ENCODE data around the gene DYNLT1. TPM values are rescaled to one million over a fixed set of nuclear protein-coding genes. Genes with fewer than 3 reads are reported as not detected.

The DYNLT1 gene
- total RNA-seq, 6 experiments from 2014 or later = 163 to 185 (median 170) TPM

DNA sequence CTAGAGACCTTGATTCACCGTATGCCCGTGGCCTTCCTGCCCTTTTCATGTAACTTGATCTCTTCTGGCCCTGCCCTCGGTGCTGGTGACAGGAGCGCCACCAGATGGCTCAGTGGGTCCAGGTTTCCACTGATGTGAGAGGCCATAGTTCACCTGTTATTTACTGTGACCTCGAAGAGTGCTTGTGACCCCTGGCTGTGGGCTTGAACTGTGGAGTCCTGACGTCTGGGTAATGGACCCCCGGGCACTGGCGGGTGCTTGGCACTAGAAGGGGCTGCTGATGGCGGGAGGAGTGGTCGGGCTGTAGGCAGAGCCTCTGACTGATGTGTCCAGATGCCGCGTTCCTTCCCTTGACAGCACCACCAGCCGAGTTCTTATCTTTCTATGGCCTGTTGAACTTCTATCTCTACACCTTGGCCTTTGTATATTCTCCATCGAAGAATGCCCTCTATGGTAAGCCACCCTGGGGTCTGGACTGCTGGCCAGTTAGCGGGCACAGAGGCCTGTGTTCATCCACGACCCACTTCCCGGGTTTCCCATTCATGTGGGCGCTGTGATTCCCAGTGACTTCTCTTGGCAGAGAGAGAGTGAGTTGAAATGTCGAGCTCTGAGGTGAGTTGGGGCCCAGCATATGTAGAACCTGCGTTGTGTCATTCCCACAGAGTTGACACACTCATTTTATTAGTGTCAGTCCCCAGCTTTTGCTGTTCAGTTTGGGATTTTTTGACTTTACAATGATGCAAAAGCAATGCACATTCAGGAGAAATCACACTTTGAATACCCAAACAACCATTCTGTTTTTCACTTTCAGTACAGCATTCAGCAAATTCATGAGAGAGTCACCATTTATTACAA is 14.9 kb downstream of the DYNLT1 start:
- no peak for DNase-seq
- no peaks in the 10 kb centered on the region; the same call in 1 of the 2 replicates for H3K27me3 Mint-ChIP-seq (ENCODE audit: insufficient read depth)
- no peak overlapping the region for H3K4me3 Mint-ChIP-seq
- peaks cover 28% of the 10 kb centered on the region for H3K4me1 Mint-ChIP-seq (ENCODE audit: low read depth)
- no peaks in the 10 kb centered on the region for H3K9me3 Mint-ChIP-seq
- TF ChIP-seq, protein P1, sequence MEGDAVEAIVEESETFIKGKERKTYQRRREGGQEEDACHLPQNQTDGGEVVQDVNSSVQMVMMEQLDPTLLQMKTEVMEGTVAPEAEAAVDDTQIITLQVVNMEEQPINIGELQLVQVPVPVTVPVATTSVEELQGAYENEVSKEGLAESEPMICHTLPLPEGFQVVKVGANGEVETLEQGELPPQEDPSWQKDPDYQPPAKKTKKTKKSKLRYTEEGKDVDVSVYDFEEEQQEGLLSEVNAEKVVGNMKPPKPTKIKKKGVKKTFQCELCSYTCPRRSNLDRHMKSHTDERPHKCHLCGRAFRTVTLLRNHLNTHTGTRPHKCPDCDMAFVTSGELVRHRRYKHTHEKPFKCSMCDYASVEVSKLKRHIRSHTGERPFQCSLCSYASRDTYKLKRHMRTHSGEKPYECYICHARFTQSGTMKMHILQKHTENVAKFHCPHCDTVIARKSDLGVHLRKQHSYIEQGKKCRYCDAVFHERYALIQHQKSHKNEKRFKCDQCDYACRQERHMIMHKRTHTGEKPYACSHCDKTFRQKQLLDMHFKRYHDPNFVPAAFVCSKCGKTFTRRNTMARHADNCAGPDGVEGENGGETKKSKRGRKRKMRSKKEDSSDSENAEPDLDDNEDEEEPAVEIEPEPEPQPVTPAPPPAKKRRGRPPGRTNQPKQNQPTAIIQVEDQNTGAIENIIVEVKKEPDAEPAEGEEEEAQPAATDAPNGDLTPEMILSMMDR (IDR thresholded peaks at IDR 0.05) = peak; percentile 34; the same call in 1 of the 2 replicates
- H3K27ac Mint-ChIP-seq = peak overlapping the region; percentile 66
- H3K36me3 Mint-ChIP-seq (ENCODE audit: low read depth) = peaks cover 49% of the 10 kb centered on the region; the same call in 1 of the 2 replicates

DNA sequence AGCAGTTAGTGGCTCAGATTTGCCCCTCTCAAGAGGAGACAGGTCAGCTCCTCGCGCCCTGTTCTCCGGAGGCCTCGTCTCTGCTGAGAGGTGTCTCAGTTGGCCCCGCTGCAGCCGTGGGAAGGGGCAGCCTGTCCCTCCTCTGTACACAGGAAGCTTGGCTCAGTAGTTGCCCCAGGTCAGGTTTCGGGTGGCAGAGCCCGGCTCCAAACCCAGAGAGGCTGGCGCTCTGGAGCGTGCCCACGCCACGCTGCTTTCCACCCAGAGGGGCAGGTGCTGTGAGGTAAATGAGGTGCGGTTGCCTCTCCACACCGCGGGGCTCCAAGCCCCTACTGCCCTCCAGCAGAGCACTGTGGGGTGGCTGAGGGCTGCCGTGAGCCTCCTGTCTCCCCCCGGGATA is 16.0 kb downstream of the DYNLT1 start:
- peaks cover 28% of the 10 kb centered on the region for H3K4me1 Mint-ChIP-seq (ENCODE audit: low read depth)
- no peak for DNase-seq
- TF ChIP-seq, protein P1 (IDR thresholded peaks at IDR 0.05) = no peak
- no peak overlapping the region for H3K4me3 Mint-ChIP-seq
- H3K9me3 Mint-ChIP-seq = no peaks in the 10 kb centered on the region
- no peak overlapping the region for H3K27ac Mint-ChIP-seq
- H3K27me3 Mint-ChIP-seq (ENCODE audit: insufficient read depth) = no peaks in the 10 kb centered on the region; the same call in 1 of the 2 replicates
- H3K36me3 Mint-ChIP-seq (ENCODE audit: low read depth) = peaks cover 47% of the 10 kb centered on the region; the same call in 1 of the 2 replicates

DNA sequence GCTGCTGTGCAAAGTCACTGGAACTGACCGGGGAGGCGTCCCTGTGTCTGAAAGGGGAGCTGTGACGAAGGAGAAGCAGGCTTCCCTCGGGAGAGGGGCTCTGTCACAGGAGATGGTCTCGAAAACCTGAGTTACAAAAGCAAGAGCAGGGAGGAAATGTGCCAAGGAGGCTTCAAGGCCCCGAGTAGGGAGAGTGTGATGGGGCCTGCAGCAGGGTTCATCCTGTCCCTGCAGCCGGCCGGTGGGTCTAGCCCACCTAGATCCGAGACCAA is 16.7 kb downstream of the DYNLT1 start:
- TF ChIP-seq, protein P1 (IDR thresholded peaks at IDR 0.05) = no peak
- Mint-ChIP-seq H3K27ac (no peak overlapping the region), H3K4me3 (no peak overlapping the region), H3K9me3 (no peaks in the 10 kb centered on the region), H3K36me3 (ENCODE audit: low read depth) (peaks cover 41% of the 10 kb centered on the region; the same call in 1 of the 2 replicates), H3K4me1 (ENCODE audit: low read depth) (peaks cover 28% of the 10 kb centered on the region), H3K27me3 (ENCODE audit: insufficient read depth) (no peaks in the 10 kb centered on the region; the same call in 1 of the 2 replicates)
- no peak for DNase-seq

DNA sequence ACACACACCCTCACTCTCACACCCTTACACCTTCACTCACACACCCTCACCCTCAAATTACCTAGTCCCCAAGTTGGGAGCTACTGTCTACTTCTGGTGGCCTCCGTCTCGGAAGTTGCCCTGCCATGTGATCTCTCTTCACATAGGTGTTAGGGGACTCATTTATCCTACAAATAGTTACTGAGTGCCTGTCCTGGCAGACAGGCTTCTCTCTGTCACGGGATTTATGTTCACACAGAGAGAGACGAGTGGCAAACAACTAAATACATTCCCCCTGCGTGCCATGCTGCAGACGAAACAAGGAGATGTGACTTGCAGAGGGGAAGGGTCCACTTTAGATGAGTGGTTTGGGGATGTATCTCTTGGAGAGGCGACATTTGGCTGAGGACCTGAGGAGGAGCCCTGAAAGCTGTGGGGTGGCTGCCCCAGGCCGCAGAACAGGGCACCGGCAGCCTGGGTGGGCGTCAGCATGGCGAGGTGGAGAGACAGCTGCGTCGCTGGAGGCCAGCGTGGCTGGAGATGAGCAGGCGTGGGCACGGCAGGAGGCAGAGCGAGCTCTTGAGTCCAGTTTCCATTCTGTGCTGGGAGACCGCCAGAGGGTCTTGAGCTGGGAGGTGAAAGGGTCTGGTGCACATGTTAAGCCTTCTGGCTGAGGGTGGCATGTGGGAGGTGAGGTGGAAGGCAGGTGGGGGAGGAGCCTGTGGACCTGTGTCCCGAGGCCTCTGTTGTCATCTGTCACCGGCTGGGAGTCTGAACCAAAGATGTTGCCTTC is 17.2 kb downstream of the DYNLT1 start:
- Mint-ChIP-seq H3K4me3 (no peak overlapping the region), H3K27ac (no peak overlapping the region), H3K4me1 (ENCODE audit: low read depth) (peaks cover 27% of the 10 kb centered on the region), H3K36me3 (ENCODE audit: low read depth) (peaks cover 39% of the 10 kb centered on the region; the same call in 1 of the 2 replicates), H3K9me3 (no peaks in the 10 kb centered on the region), H3K27me3 (ENCODE audit: insufficient read depth) (no peaks in the 10 kb centered on the region)
- TF ChIP-seq, protein P1 (IDR thresholded peaks at IDR 0.05) = no peak
- DNase-seq = no peak

DNA sequence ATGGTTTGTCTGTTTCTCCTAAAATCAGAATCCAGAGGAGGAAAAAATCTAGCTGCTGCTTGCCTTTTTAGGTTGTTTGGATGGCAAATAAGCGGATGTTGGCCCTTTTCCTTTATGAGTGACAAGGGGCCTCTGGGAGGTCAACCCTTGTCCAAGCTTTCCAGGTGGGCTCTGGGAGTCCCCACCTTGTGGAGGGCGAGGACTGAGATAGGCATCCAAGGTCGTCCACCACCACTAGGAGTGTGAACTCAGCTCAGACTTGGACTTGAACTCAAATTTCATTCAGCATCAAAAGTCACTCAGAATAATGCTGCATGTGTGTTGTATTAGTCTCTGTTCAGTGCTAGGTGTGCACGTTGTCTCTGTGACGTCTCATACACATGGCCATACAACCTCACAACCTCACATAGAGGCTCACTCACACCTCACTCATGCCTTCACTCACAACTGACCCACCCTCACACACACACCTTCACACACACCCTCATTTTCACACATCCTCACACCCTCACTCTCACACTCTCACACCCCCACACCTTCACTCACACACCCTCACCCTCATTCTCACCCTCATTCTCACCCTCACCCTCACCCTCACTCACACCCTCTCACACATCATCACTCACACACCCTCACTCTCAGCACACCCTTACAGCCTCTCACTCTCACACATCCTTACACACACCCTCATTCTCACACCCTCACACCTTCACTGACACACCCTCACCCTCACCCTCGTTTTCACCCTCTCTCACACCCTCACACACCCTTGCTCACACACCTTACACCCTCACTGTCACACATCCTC is 18.0 kb downstream of the DYNLT1 start:
- H3K27ac Mint-ChIP-seq = no peak overlapping the region
- no peak overlapping the region for H3K4me3 Mint-ChIP-seq
- no peaks in the 10 kb centered on the region for H3K27me3 Mint-ChIP-seq (ENCODE audit: insufficient read depth)
- TF ChIP-seq, protein P1 (IDR thresholded peaks at IDR 0.05) = no peak
- H3K9me3 Mint-ChIP-seq = no peaks in the 10 kb centered on the region
- no peak for DNase-seq
- peaks cover 22% of the 10 kb centered on the region for H3K4me1 Mint-ChIP-seq (ENCODE audit: low read depth)
- H3K36me3 Mint-ChIP-seq (ENCODE audit: low read depth) = peaks cover 33% of the 10 kb centered on the region; the same call in 1 of the 2 replicates
